Measurements from ENCODE around the gene EHD3.

Gene EHD3

GRCh38 chr2:31294196-31294595, 60.2 kb downstream of the EHD3 start:
- no peak for DNase-seq

- no peak for DNase-seq
Observed at GRCh38 chr2:31296641-31297287, 62.8 kb downstream of the EHD3 start.

GRCh38 chr2:31297751-31298150, 63.8 kb downstream of the EHD3 start:
- DNase-seq, result peak in 1 of 5 donors; percentile 17

GRCh38 chr2:31299547-31299946, 65.6 kb downstream of the EHD3 start:
- no peak for DNase-seq

GRCh38 chr2:31300309-31300708, 66.4 kb downstream of the EHD3 start:
- DNase-seq, result no peak

- DNase-seq, result no peak
Observed at GRCh38 chr2:31302940-31303563, 69.1 kb downstream of the EHD3 start.

GRCh38 chr2:31304816-31305215, 70.9 kb downstream of the EHD3 start:
- no peak for DNase-seq

- no peak for DNase-seq
Observed at GRCh38 chr2:31312898-31313297, 78.9 kb downstream of the EHD3 start.

- no peak for DNase-seq
Observed at GRCh38 chr2:31314761-31315160, 80.8 kb downstream of the EHD3 start.

GRCh38 chr2:31317396-31317795, 83.4 kb downstream of the EHD3 start:
- DNase-seq, result no peak

GRCh38 chr2:31318361-31319336, 84.7 kb downstream of the EHD3 start:
- peak in 1 of 5 donors; percentile 57 for DNase-seq
